ENCODE results near the gene PRR13.

The PRR13 gene

DNA sequence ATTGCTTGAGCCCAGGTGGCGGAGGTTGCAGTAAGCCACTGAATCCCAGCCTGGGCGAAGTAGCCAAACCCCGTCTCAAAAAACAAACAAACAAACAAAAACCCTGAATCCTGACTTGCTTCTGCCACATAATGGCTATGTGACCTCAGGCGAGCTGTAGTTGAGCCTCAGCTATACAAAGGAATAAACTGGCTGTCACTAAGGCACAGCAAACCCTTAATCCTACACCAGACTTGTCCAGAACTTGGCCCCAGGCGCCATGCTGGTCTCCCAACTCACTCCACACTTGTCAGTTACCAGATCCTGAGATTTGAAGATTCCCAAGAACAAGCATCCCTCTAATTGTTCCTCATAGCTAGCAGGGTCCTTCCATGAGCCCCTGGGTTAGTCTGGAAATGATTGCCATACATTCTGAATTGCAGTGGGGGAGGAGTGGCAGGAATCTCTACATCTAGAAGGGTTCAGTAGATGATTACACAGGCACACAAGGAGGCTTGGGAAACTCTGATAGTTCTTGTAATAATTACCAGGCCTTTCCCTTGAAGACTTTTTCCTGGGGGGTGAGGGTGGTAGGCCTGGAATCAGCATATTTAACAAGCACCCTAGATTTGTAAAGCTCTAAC lies 47.8 kb downstream of the PRR13 start:
- FAIRE-seq (no peak), DNase-seq (ENCODE audit: insufficient read length, low spot score) (no peak)
- TF ChIP-seq POLR2A (IDR thresholded peaks at IDR 0.05; ENCODE audit: low read depth, low read length) (no peak), POLR2AphosphoS5 (IDR thresholded peaks at IDR 0.05; ENCODE audit: low read depth, low read length) (no peak), POU2F2 (IDR thresholded peaks at IDR 0.05; ENCODE audit: low read depth, low read length) (no peak), TAF1 (IDR thresholded peaks at IDR 0.05; ENCODE audit: low read depth, low read length) (no peak), SPI1 (IDR thresholded peaks at IDR 0.05; ENCODE audit: low read depth, low read length) (no peak), PAX5 (IDR thresholded peaks at IDR 0.05; ENCODE audit: insufficient read depth, low read length, severe bottlenecking) (no peak)

GRCh38 chr12:53492188-53492587 lies 50.7 kb downstream of the PRR13 start:
- no peak for TF ChIP-seq POU2F2 (IDR thresholded peaks at IDR 0.05; ENCODE audit: low read depth, low read length)
- TF ChIP-seq POLR2A (IDR thresholded peaks at IDR 0.05; ENCODE audit: low read depth, low read length) = no peak
- TF ChIP-seq SPI1 (IDR thresholded peaks at IDR 0.05; ENCODE audit: low read depth, low read length) = no peak
- TF ChIP-seq POLR2AphosphoS5 (IDR thresholded peaks at IDR 0.05; ENCODE audit: low read depth, low read length) = no peak
- TF ChIP-seq TAF1 (IDR thresholded peaks at IDR 0.05; ENCODE audit: low read depth, low read length) = no peak
- no peak for TF ChIP-seq PAX5 (IDR thresholded peaks at IDR 0.05; ENCODE audit: insufficient read depth, low read length, severe bottlenecking)
- FAIRE-seq = no peak
- no peak for DNase-seq (ENCODE audit: insufficient read length, low spot score)

DNA sequence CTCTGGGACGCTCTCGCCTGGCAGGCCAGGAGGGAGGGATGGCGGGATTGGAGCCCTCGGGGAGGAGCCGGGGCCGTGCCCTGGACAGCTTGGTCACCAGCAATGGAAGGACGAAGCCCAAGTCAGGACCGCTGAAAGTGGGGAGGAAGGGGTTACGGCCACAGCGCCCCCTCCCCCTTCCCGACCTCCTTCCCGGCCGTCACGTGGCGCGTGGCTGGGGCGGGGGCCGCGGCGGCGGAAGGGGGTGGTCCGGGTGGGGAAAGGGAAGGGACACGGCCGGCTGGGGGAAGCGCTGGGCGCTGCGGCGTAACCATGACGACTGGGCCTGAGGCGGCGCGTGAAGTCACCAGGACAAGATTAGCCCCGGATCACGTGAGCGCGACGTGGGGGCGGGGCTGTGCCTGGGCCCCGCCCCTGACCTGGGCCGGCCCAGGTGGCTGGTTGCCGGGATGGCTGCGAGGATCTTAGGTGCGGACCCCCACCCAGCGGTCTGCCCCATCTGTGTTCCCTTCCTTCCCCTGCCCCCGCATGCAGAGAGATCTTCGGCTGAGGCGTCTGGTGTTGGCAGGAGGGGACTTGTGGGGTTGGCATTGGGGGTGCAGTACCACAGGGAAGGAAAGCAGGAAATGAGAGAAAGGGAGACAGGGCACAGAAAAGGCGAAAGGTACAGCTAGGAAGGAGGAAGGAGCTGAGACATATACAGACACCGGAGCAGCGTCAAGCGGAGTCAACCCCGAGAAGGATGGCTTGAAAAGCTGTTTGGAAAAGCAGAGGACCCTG lies 51.5 kb downstream of the PRR13 start:
- FAIRE-seq = peak; percentile 98

GRCh38 chr12:53493610-53494391 lies 52.3 kb downstream of the PRR13 start:
- DNase-seq (ENCODE audit: insufficient read length, low spot score) = no peak
- FAIRE-seq = no peak
- TF ChIP-seq POLR2AphosphoS5 (IDR thresholded peaks at IDR 0.05; ENCODE audit: low read depth, low read length) (no peak), POU2F2 (IDR thresholded peaks at IDR 0.05; ENCODE audit: low read depth, low read length) (no peak), PAX5 (IDR thresholded peaks at IDR 0.05; ENCODE audit: insufficient read depth, low read length, severe bottlenecking) (no peak), POLR2A (IDR thresholded peaks at IDR 0.05; ENCODE audit: low read depth, low read length) (no peak), SPI1 (IDR thresholded peaks at IDR 0.05; ENCODE audit: low read depth, low read length) (no peak), TAF1 (IDR thresholded peaks at IDR 0.05; ENCODE audit: low read depth, low read length) (no peak)

More for the DNA sequence above, 51.5 kb downstream of the PRR13 start:
- no peak for TF ChIP-seq TAF1 (IDR thresholded peaks at IDR 0.05; ENCODE audit: low read depth, low read length)
- TF ChIP-seq POU2F2 (IDR thresholded peaks at IDR 0.05; ENCODE audit: low read depth, low read length) = no peak
- 0 out of 2 replicates have a peak, but pooled peaks have one; percentile 21 for TF ChIP-seq POLR2A (IDR thresholded peaks at IDR 0.05; ENCODE audit: low read depth, low read length)
- no peak for TF ChIP-seq SPI1 (IDR thresholded peaks at IDR 0.05; ENCODE audit: low read depth, low read length)
- peak; percentile 61 for TF ChIP-seq PAX5 (IDR thresholded peaks at IDR 0.05; ENCODE audit: insufficient read depth, low read length, severe bottlenecking)
- no peak for TF ChIP-seq POLR2AphosphoS5 (IDR thresholded peaks at IDR 0.05; ENCODE audit: low read depth, low read length)
- DNase-seq (ENCODE audit: insufficient read length, low spot score) = peak; percentile 87

Data from GM12891 (cell line).